ENCODE results near the gene SEC14L1.
A peak's percentile ranks its signal among the peaks of the same experiment; 100 is the strongest.
"Not testable (repeated sequence)": the region's sequence is repeated elsewhere in the genome, so short reads cannot be mapped to it uniquely, and the experiment has no call there.

The SEC14L1 gene

GRCh38 chr17:77247609-77248008, 106.8 kb downstream of the SEC14L1 start:
- Histone ChIP-seq H3K4me3 (ENCODE audit: low read length) (no peak overlapping the region), H3K9ac (ENCODE audit: low read length) (peak overlapping the region; percentile 70), H3K9me3 (ENCODE audit: control insufficient read depth, low read length) (no peaks in the 10 kb centered on the region), H3K4me1 (ENCODE audit: control insufficient read depth, insufficient read depth, low read length) (peaks cover 13% of the 10 kb centered on the region), H3K36me3 (ENCODE audit: control insufficient read depth, insufficient read depth, low read length) (no peaks in the 10 kb centered on the region), H3K27me3 (ENCODE audit: control insufficient read depth, insufficient read depth, low read length) (peaks cover 14% of the 10 kb centered on the region)

GRCh38 chr17:77248216-77249114, 107.7 kb downstream of the SEC14L1 start:
- no peaks in the 10 kb centered on the region for H3K9me3 ChIP-seq (ENCODE audit: control insufficient read depth, low read length)
- H3K36me3 ChIP-seq (ENCODE audit: control insufficient read depth, insufficient read depth, low read length), result no peaks in the 10 kb centered on the region

GRCh38 chr17:77251622-77252183, 110.9 kb downstream of the SEC14L1 start:
- Histone ChIP-seq H3K9ac (ENCODE audit: low read length) (no peak overlapping the region), H3K4me3 (ENCODE audit: low read length) (no peak overlapping the region), H3K9me3 (ENCODE audit: control insufficient read depth, low read length) (no peaks in the 10 kb centered on the region), H3K27me3 (ENCODE audit: control insufficient read depth, insufficient read depth, low read length) (peaks cover 29% of the 10 kb centered on the region), H3K4me1 (ENCODE audit: control insufficient read depth, insufficient read depth, low read length) (peaks cover 32% of the 10 kb centered on the region), H3K36me3 (ENCODE audit: control insufficient read depth, insufficient read depth, low read length) (no peaks in the 10 kb centered on the region)

More at GRCh38 chr17:77248216-77249114, 107.7 kb downstream of the SEC14L1 start:
- Histone ChIP-seq H3K9ac (ENCODE audit: low read length) (no peak overlapping the region), H3K4me3 (ENCODE audit: low read length) (no peak overlapping the region), H3K4me1 (ENCODE audit: control insufficient read depth, insufficient read depth, low read length) (peaks cover 14% of the 10 kb centered on the region), H3K27me3 (ENCODE audit: control insufficient read depth, insufficient read depth, low read length) (peaks cover 14% of the 10 kb centered on the region)

- H3K9ac ChIP-seq (ENCODE audit: low read length); H3K9me3 ChIP-seq (ENCODE audit: control insufficient read depth, low read length); H3K36me3 ChIP-seq (ENCODE audit: control insufficient read depth, insufficient read depth, low read length); H3K4me3 ChIP-seq (ENCODE audit: low read length): not testable (repeated sequence)
- peaks cover 34% of the 10 kb centered on the region for H3K27me3 ChIP-seq (ENCODE audit: control insufficient read depth, insufficient read depth, low read length)
- H3K4me1 ChIP-seq (ENCODE audit: control insufficient read depth, insufficient read depth, low read length), result peaks cover 26% of the 10 kb centered on the region
Observed at GRCh38 chr17:77252306-77252705, 111.5 kb downstream of the SEC14L1 start.

- Histone ChIP-seq H3K36me3 (ENCODE audit: control insufficient read depth, insufficient read depth, low read length) (no peaks in the 10 kb centered on the region), H3K27me3 (ENCODE audit: control insufficient read depth, insufficient read depth, low read length) (peaks cover 22% of the 10 kb centered on the region), H3K4me3 (ENCODE audit: low read length) (no peak overlapping the region), H3K9ac (ENCODE audit: low read length) (no peak overlapping the region), H3K9me3 (ENCODE audit: control insufficient read depth, low read length) (no peaks in the 10 kb centered on the region), H3K4me1 (ENCODE audit: control insufficient read depth, insufficient read depth, low read length) (peaks cover 23% of the 10 kb centered on the region)
Observed at GRCh38 chr17:77253611-77254051, 112.9 kb downstream of the SEC14L1 start.

- Histone ChIP-seq H3K4me1 (ENCODE audit: control insufficient read depth, insufficient read depth, low read length) (peaks cover 23% of the 10 kb centered on the region), H3K4me3 (ENCODE audit: low read length) (no peak overlapping the region), H3K36me3 (ENCODE audit: control insufficient read depth, insufficient read depth, low read length) (no peaks in the 10 kb centered on the region), H3K9me3 (ENCODE audit: control insufficient read depth, low read length) (no peaks in the 10 kb centered on the region), H3K9ac (ENCODE audit: low read length) (no peak overlapping the region), H3K27me3 (ENCODE audit: control insufficient read depth, insufficient read depth, low read length) (peaks cover 20% of the 10 kb centered on the region)
Observed at GRCh38 chr17:77254951-77255825, 114.4 kb downstream of the SEC14L1 start.

- peaks cover 20% of the 10 kb centered on the region for H3K27me3 ChIP-seq (ENCODE audit: control insufficient read depth, insufficient read depth, low read length)
- H3K36me3 ChIP-seq (ENCODE audit: control insufficient read depth, insufficient read depth, low read length); H3K4me3 ChIP-seq (ENCODE audit: low read length); H3K9ac ChIP-seq (ENCODE audit: low read length); H3K9me3 ChIP-seq (ENCODE audit: control insufficient read depth, low read length): not testable (repeated sequence)
- H3K4me1 ChIP-seq (ENCODE audit: control insufficient read depth, insufficient read depth, low read length), result peaks cover 23% of the 10 kb centered on the region
Observed at GRCh38 chr17:77255970-77256369, 115.2 kb downstream of the SEC14L1 start.

GRCh38 chr17:77256710-77257109, 115.9 kb downstream of the SEC14L1 start:
- Histone ChIP-seq H3K27me3 (ENCODE audit: control insufficient read depth, insufficient read depth, low read length) (peaks cover 20% of the 10 kb centered on the region), H3K9ac (ENCODE audit: low read length) (no peak overlapping the region), H3K36me3 (ENCODE audit: control insufficient read depth, insufficient read depth, low read length) (no peaks in the 10 kb centered on the region), H3K4me3 (ENCODE audit: low read length) (no peak overlapping the region), H3K9me3 (ENCODE audit: control insufficient read depth, low read length) (no peaks in the 10 kb centered on the region), H3K4me1 (ENCODE audit: control insufficient read depth, insufficient read depth, low read length) (peaks cover 23% of the 10 kb centered on the region)

GRCh38 chr17:77257169-77257568, 116.4 kb downstream of the SEC14L1 start:
- Histone ChIP-seq H3K9ac (ENCODE audit: low read length) (no peak overlapping the region), H3K27me3 (ENCODE audit: control insufficient read depth, insufficient read depth, low read length) (peaks cover 20% of the 10 kb centered on the region), H3K4me3 (ENCODE audit: low read length) (no peak overlapping the region), H3K4me1 (ENCODE audit: control insufficient read depth, insufficient read depth, low read length) (peaks cover 23% of the 10 kb centered on the region), H3K36me3 (ENCODE audit: control insufficient read depth, insufficient read depth, low read length) (no peaks in the 10 kb centered on the region), H3K9me3 (ENCODE audit: control insufficient read depth, low read length) (no peaks in the 10 kb centered on the region)

GRCh38 chr17:77257596-77258458, 117.1 kb downstream of the SEC14L1 start:
- Histone ChIP-seq H3K36me3 (ENCODE audit: control insufficient read depth, insufficient read depth, low read length) (no peaks in the 10 kb centered on the region), H3K9ac (ENCODE audit: low read length) (no peak overlapping the region), H3K27me3 (ENCODE audit: control insufficient read depth, insufficient read depth, low read length) (peaks cover 20% of the 10 kb centered on the region)

GRCh38 chr17:77258638-77259037, 117.9 kb downstream of the SEC14L1 start:
- Histone ChIP-seq H3K4me1 (ENCODE audit: control insufficient read depth, insufficient read depth, low read length) (peaks cover 20% of the 10 kb centered on the region), H3K9ac (ENCODE audit: low read length) (no peak overlapping the region), H3K27me3 (ENCODE audit: control insufficient read depth, insufficient read depth, low read length) (peaks cover 20% of the 10 kb centered on the region), H3K4me3 (ENCODE audit: low read length) (no peak overlapping the region), H3K9me3 (ENCODE audit: control insufficient read depth, low read length) (no peaks in the 10 kb centered on the region), H3K36me3 (ENCODE audit: control insufficient read depth, insufficient read depth, low read length) (no peaks in the 10 kb centered on the region)

More at GRCh38 chr17:77257596-77258458, 117.1 kb downstream of the SEC14L1 start:
- H3K4me1 ChIP-seq (ENCODE audit: control insufficient read depth, insufficient read depth, low read length), result peaks cover 23% of the 10 kb centered on the region
- no peak overlapping the region for H3K4me3 ChIP-seq (ENCODE audit: low read length)
- H3K9me3 ChIP-seq (ENCODE audit: control insufficient read depth, low read length), result no peaks in the 10 kb centered on the region

All from mucosa of stomach (tissue), 1 donor.